Tibial nerve (tissue), 3 donors: Measurements from ENCODE around the gene PDLIM7.

Experiments
- POLR2A ChIP-seq, 2 donors: fragments of 450-650 bp; IDR thresholded peaks; one replicate each; pipeline ENCODE4 v1.6.1; 2017; ENCODE audit warnings: antibody characterized with exemption in 2 of 2, mild to moderate bottlenecking in 2 of 2, moderate library complexity in 2 of 2
- TF ChIP-seq, protein P1 (sequence below), 5 experiments: fragments of 200-600 bp in 3 of 5; fragments of 450-650 bp in 2 of 5; sonication (generic) in 3 of 5; IDR thresholded peaks; one replicate each; pipeline ENCODE4 v1.5.1; 2016 to 2019; ENCODE audit warnings: antibody characterized with exemption in 5 of 5, mild to moderate bottlenecking in 3 of 5, moderate library complexity in 2 of 5

GRCh38 chr5:177503351-177504085, 6.1 kb upstream of the PDLIM7 start:
- TF ChIP-seq POLR2A (IDR thresholded peaks at IDR 0.05) = no peak
- TF ChIP-seq, protein P1, sequence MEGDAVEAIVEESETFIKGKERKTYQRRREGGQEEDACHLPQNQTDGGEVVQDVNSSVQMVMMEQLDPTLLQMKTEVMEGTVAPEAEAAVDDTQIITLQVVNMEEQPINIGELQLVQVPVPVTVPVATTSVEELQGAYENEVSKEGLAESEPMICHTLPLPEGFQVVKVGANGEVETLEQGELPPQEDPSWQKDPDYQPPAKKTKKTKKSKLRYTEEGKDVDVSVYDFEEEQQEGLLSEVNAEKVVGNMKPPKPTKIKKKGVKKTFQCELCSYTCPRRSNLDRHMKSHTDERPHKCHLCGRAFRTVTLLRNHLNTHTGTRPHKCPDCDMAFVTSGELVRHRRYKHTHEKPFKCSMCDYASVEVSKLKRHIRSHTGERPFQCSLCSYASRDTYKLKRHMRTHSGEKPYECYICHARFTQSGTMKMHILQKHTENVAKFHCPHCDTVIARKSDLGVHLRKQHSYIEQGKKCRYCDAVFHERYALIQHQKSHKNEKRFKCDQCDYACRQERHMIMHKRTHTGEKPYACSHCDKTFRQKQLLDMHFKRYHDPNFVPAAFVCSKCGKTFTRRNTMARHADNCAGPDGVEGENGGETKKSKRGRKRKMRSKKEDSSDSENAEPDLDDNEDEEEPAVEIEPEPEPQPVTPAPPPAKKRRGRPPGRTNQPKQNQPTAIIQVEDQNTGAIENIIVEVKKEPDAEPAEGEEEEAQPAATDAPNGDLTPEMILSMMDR (IDR thresholded peaks at IDR 0.05) = no peak
